HTERT RPE-1 (cell line): ENCODE results near the gene TBC1D12.
"Not testable (repeated sequence)": the region's sequence is repeated elsewhere in the genome, so short reads cannot be mapped to it uniquely, and the experiment has no call there.

Experiments
- in situ Hi-C: fragments of 300-500 bp; cut with MboI; formaldehyde crosslinking; loops from 4 replicates; pipeline ENCODE4 v1.14.3; 2020; ENCODE audit warnings: low sequenced_read_pairs

Gene TBC1D12

GRCh38 chr10:94450782-94451181 is 48.4 kb downstream of the TBC1D12 start:
- in situ Hi-C loops, result no loop called here

GRCh38 chr10:94451883-94452519 is 49.7 kb downstream of the TBC1D12 start:
- in situ Hi-C loops, result no loop called here

GRCh38 chr10:94456942-94457341 is 54.6 kb downstream of the TBC1D12 start:
- in situ Hi-C loops, result no loop called here

GRCh38 chr10:94459385-94459784 is 57.0 kb downstream of the TBC1D12 start:
- in situ Hi-C loops, result no loop called here

- in situ Hi-C loops, result no loop called here
Measured at GRCh38 chr10:94461503-94461902, 59.2 kb downstream of the TBC1D12 start.

- in situ Hi-C loops, result no loop called here
Measured at GRCh38 chr10:94462130-94462529, 59.8 kb downstream of the TBC1D12 start.

GRCh38 chr10:94465684-94466083 is 63.3 kb downstream of the TBC1D12 start:
- in situ Hi-C loops, result no loop called here

GRCh38 chr10:94481410-94481809 is 79.1 kb downstream of the TBC1D12 start:
- in situ Hi-C loops, result no loop called here

GRCh38 chr10:94483970-94484369 is 81.6 kb downstream of the TBC1D12 start:
- in situ Hi-C loops, result no loop called here

GRCh38 chr10:94485094-94485493 is 82.8 kb downstream of the TBC1D12 start:
- in situ Hi-C loops, result no loop called here

GRCh38 chr10:94487575-94487974 is 85.2 kb downstream of the TBC1D12 start:
- in situ Hi-C loops, result no loop called here

- in situ Hi-C loops, result no loop called here
Measured at GRCh38 chr10:94489107-94489506, 86.8 kb downstream of the TBC1D12 start.

GRCh38 chr10:94489976-94490788 is 87.8 kb downstream of the TBC1D12 start:
- in situ Hi-C loops, result no loop called here

- in situ Hi-C loops, result no loop called here
Measured at GRCh38 chr10:94490789-94491039, 88.4 kb downstream of the TBC1D12 start.

- in situ Hi-C loops, result no loop called here
Measured at GRCh38 chr10:94493463-94493862, 91.1 kb downstream of the TBC1D12 start.

- in situ Hi-C loops, result no loop called here
Measured at GRCh38 chr10:94496010-94496409, 93.7 kb downstream of the TBC1D12 start.

GRCh38 chr10:94496646-94497045 is 94.3 kb downstream of the TBC1D12 start:
- in situ Hi-C loops, result no loop called here

GRCh38 chr10:94500063-94500462 is 97.7 kb downstream of the TBC1D12 start:
- in situ Hi-C loops, result no loop called here

GRCh38 chr10:94521276-94522250 is 119.2 kb downstream of the TBC1D12 start:
- in situ Hi-C loops, result no loop called here

GRCh38 chr10:94524146-94524545 is 121.8 kb downstream of the TBC1D12 start:
- in situ Hi-C loops, result no loop called here

- in situ Hi-C loops, result no loop called here
Measured at GRCh38 chr10:94524711-94525110, 122.4 kb downstream of the TBC1D12 start.

GRCh38 chr10:94531550-94531949 is 129.2 kb downstream of the TBC1D12 start:
- in situ Hi-C loops, result not testable (repeated sequence)
